Ishikawa (cell line): ENCODE results near the gene ACBD6.

Experiments
- CEBPB ChIP-seq: IDR thresholded peaks from 2 replicates; pipeline ENCODE4 v1.6.1; 2012
- CREB1 ChIP-seq: IDR thresholded peaks from 2 replicates; pipeline ENCODE4 v1.6.1; 2012; ENCODE audit warnings: low read depth
- EGR1 ChIP-seq: IDR thresholded peaks from 2 replicates; pipeline ENCODE4 v1.6.1; 2012
- EP300 ChIP-seq: IDR thresholded peaks from 2 replicates; pipeline ENCODE4 v1.6.1; 2012; ENCODE audit warnings: borderline replicate concordance
- FOXM1 ChIP-seq: IDR thresholded peaks from 2 replicates; pipeline ENCODE4 v1.6.1; 2012; ENCODE audit warnings: low read depth, borderline replicate concordance
- NFIC ChIP-seq: IDR thresholded peaks from 2 replicates; pipeline ENCODE4 v1.6.1; 2012
- RAD21 ChIP-seq: IDR thresholded peaks from 2 replicates; pipeline ENCODE4 v1.6.1; 2012; ENCODE audit warnings: low read depth
- REST ChIP-seq: IDR thresholded peaks from 2 replicates; pipeline ENCODE4 v1.6.1; 2012; ENCODE audit warnings: low read depth, mild to moderate bottlenecking
- TAF1 ChIP-seq: IDR thresholded peaks from 2 replicates; pipeline ENCODE4 v1.6.1; 2012; ENCODE audit warnings: low read depth, mild to moderate bottlenecking
- TCF12 ChIP-seq: IDR thresholded peaks from 2 replicates; pipeline ENCODE4 v1.6.1; 2012; ENCODE audit warnings: low read depth
- TEAD4 ChIP-seq: IDR thresholded peaks from 2 replicates; pipeline ENCODE4 v1.6.1; 2012
- USF1 ChIP-seq: IDR thresholded peaks from 2 replicates; pipeline ENCODE4 v1.6.1; 2012
- YY1 ChIP-seq: IDR thresholded peaks from 2 replicates; pipeline ENCODE4 v1.6.1; 2012; ENCODE audit warnings: low read depth
- ZBTB7A ChIP-seq: IDR thresholded peaks from 2 replicates; pipeline ENCODE4 v1.6.1; 2012; ENCODE audit warnings: low read depth
- TF ChIP-seq, protein P1 (sequence below): IDR thresholded peaks from 2 replicates; pipeline ENCODE4 v1.6.1; 2012

The ACBD6 gene

GRCh38 chr1:180277476-180278193 is 224.7 kb downstream of the ACBD6 start:
- TF ChIP-seq EP300, result no peak
- TF ChIP-seq ZBTB7A, result no peak
- no peak for TF ChIP-seq TAF1
- no peak for TF ChIP-seq CREB1
- no peak for TF ChIP-seq CEBPB
- no peak for TF ChIP-seq NFIC
- TF ChIP-seq RAD21, result no peak
- TF ChIP-seq FOXM1, result no peak
- TF ChIP-seq EGR1, result no peak
- TF ChIP-seq USF1, result no peak
- TF ChIP-seq, protein P1, sequence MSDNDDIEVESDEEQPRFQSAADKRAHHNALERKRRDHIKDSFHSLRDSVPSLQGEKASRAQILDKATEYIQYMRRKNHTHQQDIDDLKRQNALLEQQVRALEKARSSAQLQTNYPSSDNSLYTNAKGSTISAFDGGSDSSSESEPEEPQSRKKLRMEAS, result no peak
- TF ChIP-seq TEAD4, result no peak
- no peak for TF ChIP-seq TCF12
- no peak for TF ChIP-seq REST
- no peak for TF ChIP-seq YY1

GRCh38 chr1:180275726-180276125 is 226.7 kb downstream of the ACBD6 start:
- no peak for TF ChIP-seq CREB1
- TF ChIP-seq REST, result no peak
- no peak for TF ChIP-seq EP300
- no peak for TF ChIP-seq FOXM1
- no peak for TF ChIP-seq TEAD4
- TF ChIP-seq NFIC, result no peak
- no peak for TF ChIP-seq TAF1
- no peak for TF ChIP-seq USF1
- TF ChIP-seq YY1, result no peak
- no peak for TF ChIP-seq CEBPB
- TF ChIP-seq, protein P1, result no peak
- TF ChIP-seq RAD21, result no peak
- TF ChIP-seq ZBTB7A, result no peak
- TF ChIP-seq TCF12, result no peak
- TF ChIP-seq EGR1, result no peak

DNA sequence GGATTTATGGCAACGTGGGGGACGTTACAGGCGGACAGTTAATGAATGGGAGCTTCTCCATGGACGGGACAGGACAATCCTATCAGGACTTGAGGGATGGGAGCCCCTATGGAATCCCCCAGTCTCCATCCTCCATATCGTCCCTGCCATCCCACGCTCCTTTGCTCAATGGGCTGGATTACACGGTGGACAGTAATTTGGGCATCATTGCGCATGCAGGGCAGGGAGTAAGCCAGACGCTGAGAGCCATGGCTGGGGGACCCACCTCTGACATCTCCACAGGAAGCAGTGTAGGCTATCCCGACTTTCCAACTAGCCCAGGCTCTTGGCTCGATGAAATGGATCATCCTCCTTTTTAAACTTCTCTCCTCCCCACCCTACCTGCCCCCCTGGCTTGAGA is 228.2 kb downstream of the ACBD6 start:
- TF ChIP-seq, protein P1, result no peak
- TF ChIP-seq REST (no peak), CEBPB (no peak), EGR1 (no peak), CREB1 (no peak), TCF12 (no peak), ZBTB7A (no peak), RAD21 (no peak)

DNA sequence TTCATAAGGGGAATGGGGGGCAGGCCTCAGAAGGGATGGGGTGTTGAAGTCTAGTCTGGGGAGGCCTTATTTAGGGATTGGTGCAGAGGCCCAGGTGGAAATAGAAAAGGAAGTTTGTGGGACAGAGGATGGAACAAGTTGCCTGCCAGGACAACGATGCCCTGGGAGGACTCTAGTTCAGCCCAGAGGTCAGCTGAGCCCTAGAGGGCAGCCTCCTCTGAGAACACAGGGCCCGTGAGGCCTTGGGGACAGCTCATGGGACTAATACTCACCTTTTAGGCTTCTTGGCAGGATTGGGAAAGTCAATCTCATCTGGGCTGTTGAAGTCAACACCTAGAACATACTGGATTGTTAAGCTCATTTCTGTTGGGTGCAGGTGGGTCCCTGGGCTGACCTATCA is 229.3 kb downstream of the ACBD6 start:
- TF ChIP-seq TCF12 (no peak), RAD21 (no peak), TEAD4 (no peak), USF1 (no peak), CEBPB (no peak), ZBTB7A (no peak), YY1 (no peak), TAF1 (no peak), EP300 (no peak), EGR1 (no peak), FOXM1 (no peak), REST (no peak), CREB1 (no peak), NFIC (no peak)
- TF ChIP-seq, protein P1, result no peak
